LNCAP (cell line): ENCODE measurements around the gene APAF1.

Experiments used
- CTCF ChIP-seq: fragments of 450-650 bp; IDR thresholded peaks from 2 replicates; pipeline ENCODE4 v1.5.1; 2017; ENCODE audit warnings: mild to moderate bottlenecking

APAF1 gene

GRCh38 chr12:98637068-98637467, 8.0 kb upstream of the APAF1 start:
- TF ChIP-seq CTCF: no peak

- no peak for TF ChIP-seq CTCF
Measured at GRCh38 chr12:98638009-98638408, 7.1 kb upstream of the APAF1 start.

- TF ChIP-seq CTCF: no peak
Measured at GRCh38 chr12:98639491-98639890, 5.6 kb upstream of the APAF1 start.

GRCh38 chr12:98644433-98644711, 718 bp upstream of the APAF1 start:
- TF ChIP-seq CTCF: no peak; the same call in 1 of the 2 replicates

GRCh38 chr12:98645572-98646067, 530 bp downstream of the APAF1 start:
- no peak for TF ChIP-seq CTCF

- TF ChIP-seq CTCF: no peak
Measured at GRCh38 chr12:98646294-98647090, 1.4 kb downstream of the APAF1 start.

- no peak for TF ChIP-seq CTCF
Measured at GRCh38 chr12:98651328-98651727, 6.2 kb downstream of the APAF1 start.
